GM18868 (cell line): ENCODE results near the gene SSTR3.
A peak's percentile ranks its signal among the peaks of the same experiment; 100 is the strongest.

Experiments
- ATAC-seq: cut with Tn5 transposase; IDR thresholded peaks from one replicate; pipeline ENCODE4 v1.9.1; 2021; ENCODE audit warnings: mild to moderate bottlenecking, moderate library complexity; ENCODE audit not compliant: unreplicated experiment

SSTR3 gene

DNA sequence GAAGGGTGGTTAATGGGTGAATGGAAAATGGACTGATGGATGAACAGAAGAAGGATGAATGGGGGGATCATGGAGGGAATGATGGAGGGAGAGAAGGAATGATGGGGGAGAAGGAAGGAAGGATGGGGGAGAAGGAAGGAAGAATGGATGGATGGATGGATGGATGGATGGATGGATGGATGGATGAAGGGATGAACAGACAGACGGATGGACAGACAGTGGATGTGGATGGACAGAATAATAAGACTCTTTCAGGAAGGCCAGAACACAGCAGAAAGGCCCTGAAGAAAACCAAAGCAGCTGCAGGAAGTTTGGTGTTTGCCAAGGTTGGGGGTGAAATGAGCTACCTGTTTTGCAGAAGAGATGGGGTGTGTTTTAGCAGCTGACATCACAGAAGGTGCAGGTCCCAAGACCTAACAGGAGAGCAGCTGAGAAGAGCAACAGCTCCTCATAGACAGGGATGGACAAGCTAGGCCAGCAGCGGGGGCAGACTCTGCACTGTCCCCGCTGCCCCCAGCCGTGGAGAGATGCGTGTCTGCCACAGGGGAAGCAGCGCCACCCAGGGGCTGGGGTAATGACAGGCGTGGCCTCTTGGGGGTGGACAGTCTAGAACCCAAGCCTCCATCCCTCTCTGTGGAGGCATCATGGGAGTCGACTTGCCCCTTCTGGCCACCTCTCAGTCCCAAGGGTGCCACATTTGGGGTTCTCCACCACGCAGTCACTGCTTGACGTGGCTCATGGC, 42.2 kb downstream of the SSTR3 start:
- no peak for ATAC-seq

DNA sequence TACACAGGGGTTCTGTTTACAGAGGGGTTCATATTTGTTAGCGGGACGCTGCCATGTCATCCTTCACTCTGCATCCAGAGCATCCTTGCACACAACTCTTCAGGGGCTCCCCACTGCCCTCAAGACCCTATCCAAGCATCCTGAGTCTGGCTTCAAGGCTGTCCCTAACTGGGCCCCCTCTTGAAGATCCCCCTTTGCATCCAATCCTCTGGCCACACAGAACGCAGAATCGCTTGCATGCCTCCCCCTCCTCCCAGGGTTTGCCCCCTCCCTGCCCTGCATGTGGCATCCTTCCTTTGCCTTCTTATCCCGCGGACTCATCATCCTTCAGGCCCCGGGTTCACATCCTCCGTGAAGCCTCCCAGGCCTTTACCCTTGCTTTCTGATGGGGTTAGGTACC, 42.9 kb downstream of the SSTR3 start:
- ATAC-seq, result no peak

- no peak for ATAC-seq
Observed at GRCh38 chr22:37167981-37168647, 44.2 kb downstream of the SSTR3 start.

GRCh38 chr22:37167176-37167980, 44.9 kb downstream of the SSTR3 start:
- no peak for ATAC-seq

DNA sequence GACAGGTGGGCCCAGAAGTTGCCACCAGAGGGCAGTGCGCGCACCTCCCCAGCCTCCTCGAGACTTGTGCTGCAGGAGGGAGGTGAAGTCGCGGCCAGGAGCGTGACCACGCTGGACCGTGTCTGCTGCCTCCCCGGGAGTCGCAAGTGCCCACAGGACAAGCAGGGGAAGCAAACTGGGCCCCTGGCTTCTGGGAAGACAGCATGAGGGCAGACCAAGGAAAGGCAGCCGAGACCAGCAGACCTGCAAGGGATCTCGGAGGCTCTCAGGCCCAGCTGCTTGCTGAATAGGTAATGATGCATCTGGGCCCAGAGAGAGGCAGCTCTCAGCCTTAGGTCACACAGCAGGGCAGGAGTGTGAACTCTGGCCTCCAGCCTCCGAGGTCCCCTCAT, 45.6 kb downstream of the SSTR3 start:
- no peak for ATAC-seq

GRCh38 chr22:37165940-37166674, 46.2 kb downstream of the SSTR3 start:
- no peak for ATAC-seq

GRCh38 chr22:37165066-37165465, 47.2 kb downstream of the SSTR3 start:
- no peak for ATAC-seq

GRCh38 chr22:37164505-37164887, 47.8 kb downstream of the SSTR3 start:
- no peak for ATAC-seq

- ATAC-seq, result peak; percentile 37
Observed at GRCh38 chr22:37163575-37164504, 48.4 kb downstream of the SSTR3 start.

- no peak for ATAC-seq
Observed at GRCh38 chr22:37163096-37163489, 49.2 kb downstream of the SSTR3 start.

GRCh38 chr22:37162221-37163095, 49.8 kb downstream of the SSTR3 start:
- ATAC-seq, result peak; percentile 60

DNA sequence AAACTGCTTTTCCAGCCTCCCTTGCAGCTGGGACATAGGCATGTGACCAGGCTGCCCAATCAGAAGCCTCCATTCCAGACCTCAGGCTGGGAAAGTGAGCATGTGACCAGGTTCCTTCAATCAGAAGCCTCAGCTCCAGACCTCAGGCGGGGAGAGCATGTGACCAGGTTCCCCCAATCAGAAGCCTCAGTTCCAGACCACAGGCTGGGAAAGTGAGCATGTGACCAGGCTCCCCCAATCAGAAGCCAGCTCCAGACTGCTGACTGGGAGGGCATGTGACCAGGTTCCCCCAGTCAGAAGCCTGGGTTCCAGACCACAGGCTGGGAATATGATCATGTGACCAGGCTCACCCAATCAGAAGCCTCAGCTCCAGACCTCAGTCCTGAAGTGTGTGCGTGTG, 50.8 kb downstream of the SSTR3 start:
- no peak for ATAC-seq

DNA sequence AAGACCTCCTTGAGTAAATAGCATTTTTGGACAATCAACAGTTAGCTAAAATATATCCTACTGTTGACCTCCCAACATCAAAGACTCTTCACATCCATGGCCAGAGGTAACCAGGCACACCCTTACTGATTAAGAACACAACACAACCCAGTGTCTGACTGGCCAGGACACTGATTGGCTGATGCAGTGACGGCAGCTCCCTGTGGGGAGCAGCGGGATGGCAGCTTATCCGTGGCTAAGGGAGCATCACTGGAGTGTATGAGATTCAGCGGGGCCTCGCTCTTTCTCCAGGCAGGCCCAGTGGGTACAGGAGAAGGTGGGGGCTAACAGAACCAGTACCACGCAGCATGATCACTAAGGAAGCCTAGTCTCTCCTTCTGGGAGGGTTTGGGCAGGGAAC, 52.2 kb downstream of the SSTR3 start:
- no peak for ATAC-seq

DNA sequence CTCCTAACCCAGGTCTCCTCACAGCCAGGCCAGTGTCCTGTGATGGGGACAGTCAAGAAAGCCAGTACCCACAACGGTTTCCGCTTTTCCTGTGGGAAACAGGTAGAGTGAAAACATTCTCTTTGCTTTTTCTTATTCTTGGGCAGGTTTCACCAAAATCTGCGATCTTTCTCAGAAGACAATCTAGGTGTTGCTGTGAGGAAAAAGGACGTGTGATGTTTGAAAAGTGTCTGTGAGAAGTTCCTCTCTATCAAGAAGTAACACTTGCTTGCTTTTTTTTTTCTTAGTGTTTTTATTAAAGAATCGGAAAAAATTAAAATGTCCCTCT, 53.4 kb downstream of the SSTR3 start:
- ATAC-seq, result no peak

GRCh38 chr22:37157516-37158285, 54.6 kb downstream of the SSTR3 start:
- no peak for ATAC-seq

DNA sequence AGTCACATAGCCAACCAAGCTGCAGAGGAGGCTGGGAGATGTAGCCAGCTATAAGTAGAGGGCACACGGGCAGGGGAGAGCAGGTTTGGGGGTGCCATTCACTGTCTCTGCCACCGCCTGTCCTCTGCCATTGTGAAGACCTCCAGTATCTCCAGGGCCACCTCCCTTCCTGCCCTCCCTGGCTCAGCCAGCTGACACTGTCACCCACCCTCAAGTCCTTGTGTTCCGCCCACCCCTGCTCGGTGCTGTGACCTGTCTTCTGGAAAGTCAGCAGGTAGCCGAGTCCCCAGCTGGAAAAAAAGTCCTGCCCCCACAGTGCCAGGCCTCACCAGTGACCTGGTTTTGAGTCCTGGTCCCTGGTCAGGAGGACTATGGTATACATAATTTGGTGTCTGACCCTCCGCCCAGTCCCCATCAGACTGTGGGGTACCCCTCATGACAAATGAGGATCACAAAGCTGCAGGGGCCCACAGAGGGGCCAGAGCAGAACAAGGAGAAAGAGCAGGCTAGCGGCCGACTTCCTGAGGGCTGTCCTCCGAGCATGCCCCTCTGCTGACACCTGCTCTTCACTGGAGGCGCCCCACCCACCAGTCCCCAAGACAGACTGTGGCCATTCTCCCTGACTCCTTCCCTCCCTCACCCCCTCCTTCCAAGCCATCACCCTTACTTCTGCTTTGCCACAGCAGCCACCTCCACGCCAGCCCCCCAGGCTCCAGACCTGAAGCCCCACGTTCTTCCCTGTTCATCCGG, 55.4 kb downstream of the SSTR3 start:
- ATAC-seq, result no peak

DNA sequence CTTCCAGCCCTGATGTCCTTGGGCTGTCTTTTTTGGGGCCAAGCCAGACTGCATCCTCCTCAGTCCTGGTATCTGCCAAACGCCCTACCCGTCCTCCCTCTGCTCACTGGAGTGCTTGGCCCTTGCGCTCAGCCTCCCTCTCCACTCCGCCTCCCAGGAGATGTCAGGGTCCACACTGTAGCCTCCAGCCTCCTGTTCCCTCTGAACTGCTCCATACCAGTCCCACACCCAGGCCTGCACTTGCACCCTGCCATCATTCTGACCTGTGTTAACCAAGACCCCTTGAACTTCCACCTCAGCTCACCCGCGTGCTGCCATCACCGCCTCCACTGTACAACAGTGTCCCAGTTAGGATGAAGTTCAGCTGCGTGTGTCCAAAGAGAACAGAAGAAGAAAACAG, 56.3 kb downstream of the SSTR3 start:
- no peak for ATAC-seq
